ENCODE measurements around the gene CEP104. TPM values are rescaled to one million over a fixed set of nuclear protein-coding genes. Genes with fewer than 3 reads are reported as not detected.

The CEP104 gene
- total and polyA plus RNA-seq, 9 of the 15 experiments (the other 6 are each of a cell fraction or from before 2014, with no cell fraction given): 11.2 to 63.4 (median 42.6) TPM

- TF ChIP-seq MITF (IDR thresholded peaks at IDR 0.05) (no peak), ZNF175 (CRISPR knock-in tag; IDR thresholded peaks at IDR 0.05; ENCODE audit: low read depth) (no peak), ZNF134 (CRISPR knock-in tag; conservative IDR thresholded peaks at IDR 0.05) (no peak), KLF6 (CRISPR knock-in tag; IDR thresholded peaks at IDR 0.05; ENCODE audit: borderline replicate concordance) (no peak), ZBTB43 (CRISPR knock-in tag; IDR thresholded peaks at IDR 0.05) (no peak), RCOR1 (IDR thresholded peaks at IDR 0.05; ENCODE audit: borderline replicate concordance in 1 of 2, low read depth in 2 of 2, low read length in 2 of 2) (peak in 1 of 2 experiments; percentile 37; a peak in 1 of 4 replicates), MYBL2 (IDR thresholded peaks at IDR 0.05; ENCODE audit: low read depth) (no peak), MYBL2 (CRISPR knock-in tag; IDR thresholded peaks at IDR 0.05; ENCODE audit: borderline replicate concordance) (no peak), TSC22D4 (tag; IDR thresholded peaks at IDR 0.05) (no peak), GTF2F1 (IDR thresholded peaks at IDR 0.05; ENCODE audit: low read depth, low read length) (no peak), ZNF644 (tag; IDR thresholded peaks at IDR 0.05; ENCODE audit: low read depth) (no peak), UBTF (IDR thresholded peaks at IDR 0.05; ENCODE audit: borderline replicate concordance in 1 of 2, low read depth in 2 of 2, low read length in 2 of 2) (peak in 1 of 2 experiments; percentile 66; a peak in 1 of 4 replicates), NFRKB (IDR thresholded peaks at IDR 0.05; ENCODE audit: low read depth) (no peak), GABPB1 (CRISPR knock-in tag; IDR thresholded peaks at IDR 0.05) (peak; percentile 36; the same call in 1 of the 2 replicates), SLC30A9 (CRISPR knock-in tag; IDR thresholded peaks at IDR 0.05) (no peak), ZNF24 (IDR thresholded peaks at IDR 0.05) (no peak), ZNF311 (CRISPR knock-in tag; IDR thresholded peaks at IDR 0.05) (no peak), ZNF408 (CRISPR knock-in tag; IDR thresholded peaks at IDR 0.05; ENCODE audit: low read depth) (no peak), MAFF (IDR thresholded peaks at IDR 0.05; ENCODE audit: low read length) (no peak), RUNX1 (IDR thresholded peaks at IDR 0.05; ENCODE audit: low read depth) (no peak), STAT6 (CRISPR knock-in tag; IDR thresholded peaks at IDR 0.05) (no peak)
Observed at GRCh38 chr1:3869751-3870301, 12.8 kb upstream of the CEP104 start (continued).
